A673 (cell line): ENCODE data around the gene MGAT3.

ENCODE experiments used
- CTCF ChIP-seq: fragments of 300-800, 200-600 bp; sonication (generic); conservative IDR thresholded peaks from 2 replicates; pipeline ENCODE4 v1.5.1; 2017; ENCODE audit warnings: low read depth, mild to moderate bottlenecking, antibody characterized with exemption, low read length, moderate library complexity, mixed read lengths
- EZH2 ChIP-seq: fragments of 200-600 bp; sonication (generic); IDR thresholded peaks from 2 replicates; pipeline ENCODE4 v1.6.1; 2017; ENCODE audit warnings: borderline replicate concordance, low read depth, mild to moderate bottlenecking, mixed read lengths, antibody characterized with exemption, low read length; ENCODE audit not compliant: poor library complexity, severe bottlenecking

GRCh38 chr22:39530116-39530515 lies 73.3 kb downstream of the MGAT3 start:
- no peak for TF ChIP-seq CTCF
- no peak for TF ChIP-seq EZH2
